ENCODE measurements around the gene SERPINB10.

Gene SERPINB10

GRCh38 chr18:63889626-63890025 is 18.1 kb upstream of the SERPINB10 start:
- Histone ChIP-seq H3K9me3 (ENCODE audit: insufficient read depth, low read depth, low read length) (no peaks in the 10 kb centered on the region), H2AFZ (ENCODE audit: low read length) (no peak overlapping the region), H3K4me2 (ENCODE audit: low read depth, low read length, poor library complexity, severe bottlenecking) (no peak overlapping the region), H3K79me2 (ENCODE audit: insufficient read depth, low read length) (no peaks in the 10 kb centered on the region), H3K9me2 (replicated peaks; ENCODE audit: low read depth, low read length) (no peaks in the 10 kb centered on the region), H4K20me1 (ENCODE audit: insufficient read depth, low read length, poor library complexity, severe bottlenecking) (no peaks in the 10 kb centered on the region), H3K4me3 (ENCODE audit: low read length, poor library complexity, severe bottlenecking) (no peak overlapping the region), H3K4me1 (ENCODE audit: insufficient read depth, low read length, poor library complexity, severe bottlenecking) (no peaks in the 10 kb centered on the region), H3K27me3 (ENCODE audit: insufficient read depth, low read length, poor library complexity, severe bottlenecking) (no peaks in the 10 kb centered on the region), H3K36me3 (ENCODE audit: insufficient read depth, low read length) (no peaks in the 10 kb centered on the region), H3F3A (ENCODE audit: low read depth) (no peaks in the 10 kb centered on the region), H3K9ac (ENCODE audit: low read depth, low read length, poor library complexity, severe bottlenecking) (no peak overlapping the region)
- TF ChIP-seq EZH2phosphoT487 (IDR thresholded peaks at IDR 0.05; ENCODE audit: borderline replicate concordance) (no peak), CTCF (conservative IDR thresholded peaks at IDR 0.05; ENCODE audit: low read length) (no peak)

- no peaks in the 10 kb centered on the region for H3K9me2 ChIP-seq (replicated peaks; ENCODE audit: low read depth, low read length)
- no peaks in the 10 kb centered on the region for H3K36me3 ChIP-seq (ENCODE audit: insufficient read depth, low read length)
- no peak overlapping the region for H2AFZ ChIP-seq (ENCODE audit: low read length)
- H3K4me1 ChIP-seq (ENCODE audit: insufficient read depth, low read length, poor library complexity, severe bottlenecking), result no peaks in the 10 kb centered on the region
- H3K4me3 ChIP-seq (ENCODE audit: low read length, poor library complexity, severe bottlenecking), result no peak overlapping the region
- H3F3A ChIP-seq (ENCODE audit: low read depth), result no peaks in the 10 kb centered on the region
- H3K9me3 ChIP-seq (ENCODE audit: insufficient read depth, low read depth, low read length), result no peaks in the 10 kb centered on the region
- H3K4me2 ChIP-seq (ENCODE audit: low read depth, low read length, poor library complexity, severe bottlenecking), result no peak overlapping the region
- H3K79me2 ChIP-seq (ENCODE audit: insufficient read depth, low read length), result no peaks in the 10 kb centered on the region
- H3K9ac ChIP-seq (ENCODE audit: low read depth, low read length, poor library complexity, severe bottlenecking), result no peak overlapping the region
- H4K20me1 ChIP-seq (ENCODE audit: insufficient read depth, low read length, poor library complexity, severe bottlenecking), result no peaks in the 10 kb centered on the region
- no peaks in the 10 kb centered on the region for H3K27me3 ChIP-seq (ENCODE audit: insufficient read depth, low read length, poor library complexity, severe bottlenecking)
- TF ChIP-seq CTCF (conservative IDR thresholded peaks at IDR 0.05; ENCODE audit: low read length), result no peak
- TF ChIP-seq EZH2phosphoT487 (IDR thresholded peaks at IDR 0.05; ENCODE audit: borderline replicate concordance), result no peak
Measured at GRCh38 chr18:63890237-63890949, 17.4 kb upstream of the SERPINB10 start.

- Histone ChIP-seq H3K36me3 (ENCODE audit: insufficient read depth, low read length) (no peaks in the 10 kb centered on the region), H3K9me3 (ENCODE audit: insufficient read depth, low read depth, low read length) (no peaks in the 10 kb centered on the region), H3K4me3 (ENCODE audit: low read length, poor library complexity, severe bottlenecking) (no peak overlapping the region), H3K9ac (ENCODE audit: low read depth, low read length, poor library complexity, severe bottlenecking) (no peak overlapping the region), H3K9me2 (replicated peaks; ENCODE audit: low read depth, low read length) (no peaks in the 10 kb centered on the region), H3K4me2 (ENCODE audit: low read depth, low read length, poor library complexity, severe bottlenecking) (no peak overlapping the region), H3F3A (ENCODE audit: low read depth) (no peaks in the 10 kb centered on the region), H3K4me1 (ENCODE audit: insufficient read depth, low read length, poor library complexity, severe bottlenecking) (no peaks in the 10 kb centered on the region), H4K20me1 (ENCODE audit: insufficient read depth, low read length, poor library complexity, severe bottlenecking) (no peaks in the 10 kb centered on the region), H3K79me2 (ENCODE audit: insufficient read depth, low read length) (no peaks in the 10 kb centered on the region), H2AFZ (ENCODE audit: low read length) (no peak overlapping the region), H3K27me3 (ENCODE audit: insufficient read depth, low read length, poor library complexity, severe bottlenecking) (no peaks in the 10 kb centered on the region)
- peak; percentile 56 for TF ChIP-seq CTCF (conservative IDR thresholded peaks at IDR 0.05; ENCODE audit: low read length)
- TF ChIP-seq EZH2phosphoT487 (IDR thresholded peaks at IDR 0.05; ENCODE audit: borderline replicate concordance), result no peak
Measured at GRCh38 chr18:63890950-63891304, 16.8 kb upstream of the SERPINB10 start.
